ENCODE data around the gene SMAD1. TPM values are rescaled to one million over a fixed set of nuclear protein-coding genes. Genes with fewer than 3 reads are reported as not detected.

SMAD1 gene
- polyA plus RNA-seq, 1 of the 3 experiments (the other 2 are of a cell fraction), result 46.0 TPM

GRCh38 chr4:145511913-145512522, 30.4 kb downstream of the SMAD1 start:
- peaks cover 5% of the 10 kb centered on the region for H3F3A ChIP-seq (replicated peaks; ENCODE audit: insufficient read depth)
- no peak overlapping the region for H3K4me3 ChIP-seq (ENCODE audit: low read depth in 2 of 2, low read length in 1 of 2)
- H3K4me2 ChIP-seq, result no peak overlapping the region
- no peaks in the 10 kb centered on the region for H3K9me2 ChIP-seq
- H3K27me3 ChIP-seq (ENCODE audit: insufficient read depth), result no peaks in the 10 kb centered on the region
- H3K9me3 ChIP-seq, result peaks cover 22% of the 10 kb centered on the region
- 92% methylated on average over 2 of the region's 2 CpGs for WGBS (ENCODE audit: low lambda C conversion rate)
- H3K27ac ChIP-seq (ENCODE audit: low read depth in 2 of 2, low read length in 1 of 2), result no peak overlapping the region
- H3K79me2 ChIP-seq (ENCODE audit: insufficient read depth), result peaks cover 53% of the 10 kb centered on the region
- H4K20me1 ChIP-seq (ENCODE audit: insufficient read depth), result no peaks in the 10 kb centered on the region
- POLR2A ChIA-PET, result no interaction called here
- no peaks in the 10 kb centered on the region; a peak in 2 of 4 replicates for H3K4me1 ChIP-seq (ENCODE audit: control insufficient read depth in 1 of 2, insufficient read depth in 2 of 2, low read depth in 1 of 2, low read length in 1 of 2)
- DNase-seq, result no peak
- H2AFZ ChIP-seq (ENCODE audit: low read depth), result no peak overlapping the region
- no peak overlapping the region for H3K9ac ChIP-seq
- peaks cover 24 to 30% of the 10 kb centered on the region in 2 experiments for H3K36me3 ChIP-seq (replicated peaks in 1 of 2; ENCODE audit: control insufficient read depth in 1 of 2, insufficient read depth in 2 of 2, low read length in 1 of 2)
- TF ChIP-seq, protein P1, sequence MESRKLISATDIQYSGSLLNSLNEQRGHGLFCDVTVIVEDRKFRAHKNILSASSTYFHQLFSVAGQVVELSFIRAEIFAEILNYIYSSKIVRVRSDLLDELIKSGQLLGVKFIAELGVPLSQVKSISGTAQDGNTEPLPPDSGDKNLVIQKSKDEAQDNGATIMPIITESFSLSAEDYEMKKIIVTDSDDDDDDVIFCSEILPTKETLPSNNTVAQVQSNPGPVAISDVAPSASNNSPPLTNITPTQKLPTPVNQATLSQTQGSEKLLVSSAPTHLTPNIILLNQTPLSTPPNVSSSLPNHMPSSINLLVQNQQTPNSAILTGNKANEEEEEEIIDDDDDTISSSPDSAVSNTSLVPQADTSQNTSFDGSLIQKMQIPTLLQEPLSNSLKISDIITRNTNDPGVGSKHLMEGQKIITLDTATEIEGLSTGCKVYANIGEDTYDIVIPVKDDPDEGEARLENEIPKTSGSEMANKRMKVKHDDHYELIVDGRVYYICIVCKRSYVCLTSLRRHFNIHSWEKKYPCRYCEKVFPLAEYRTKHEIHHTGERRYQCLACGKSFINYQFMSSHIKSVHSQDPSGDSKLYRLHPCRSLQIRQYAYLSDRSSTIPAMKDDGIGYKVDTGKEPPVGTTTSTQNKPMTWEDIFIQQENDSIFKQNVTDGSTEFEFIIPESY (IDR thresholded peaks at IDR 0.05; ENCODE audit: borderline replicate concordance, low read depth), result no peak
- TF ChIP-seq YY1 (IDR thresholded peaks at IDR 0.05; ENCODE audit: low read depth) (no peak), SIN3A (IDR thresholded peaks at IDR 0.05; ENCODE audit: borderline replicate concordance, low read depth, low read length) (no peak), EP300 (IDR thresholded peaks at IDR 0.05; ENCODE audit: borderline replicate concordance in 1 of 2, low read depth in 1 of 2, low read length in 1 of 2) (no peak), IRF3 (IDR thresholded peaks at IDR 0.05; ENCODE audit: low read depth, low read length) (no peak), NFIC (IDR thresholded peaks at IDR 0.05; ENCODE audit: borderline replicate concordance) (no peak), ELF1 (IDR thresholded peaks at IDR 0.05) (no peak), PBX3 (IDR thresholded peaks at IDR 0.05) (no peak), POLR2AphosphoS5 (IDR thresholded peaks at IDR 0.05; ENCODE audit: low read depth, low read length) (no peak), RCOR1 (IDR thresholded peaks at IDR 0.05; ENCODE audit: low read length) (no peak), MXI1 (IDR thresholded peaks at IDR 0.05; ENCODE audit: low read depth, low read length) (no peak), JUND (IDR thresholded peaks at IDR 0.05) (no peak), GATA2 (CRISPR knock-in tag; IDR thresholded peaks at IDR 0.05) (no peak), SMC3 (IDR thresholded peaks at IDR 0.05; ENCODE audit: low read depth, low read length) (no peak), CHD2 (IDR thresholded peaks at IDR 0.05; ENCODE audit: low read length, partially characterized antibody) (no peak), RXRA (IDR thresholded peaks at IDR 0.05; ENCODE audit: borderline replicate concordance, low read depth) (no peak), TCF12 (IDR thresholded peaks at IDR 0.05) (no peak), CTCF (IDR thresholded peaks at IDR 0.05) (no peak)
- TF ChIP-seq, protein P2, sequence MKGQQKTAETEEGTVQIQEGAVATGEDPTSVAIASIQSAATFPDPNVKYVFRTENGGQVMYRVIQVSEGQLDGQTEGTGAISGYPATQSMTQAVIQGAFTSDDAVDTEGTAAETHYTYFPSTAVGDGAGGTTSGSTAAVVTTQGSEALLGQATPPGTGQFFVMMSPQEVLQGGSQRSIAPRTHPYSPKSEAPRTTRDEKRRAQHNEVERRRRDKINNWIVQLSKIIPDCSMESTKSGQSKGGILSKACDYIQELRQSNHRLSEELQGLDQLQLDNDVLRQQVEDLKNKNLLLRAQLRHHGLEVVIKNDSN (IDR thresholded peaks at IDR 0.05; ENCODE audit: borderline replicate concordance, low read depth), result no peak
- CTCF ChIA-PET, result interaction anchor here (0.6 kb wide), 1 partner anchor 314 kb away, joined by 3 read pairs; no protein-coding TSS in a partner anchor

All from SK-N-SH (cell line).